ENCODE data around the gene GPLD1. TPM values are rescaled to one million over a fixed set of nuclear protein-coding genes. Genes with fewer than 3 reads are reported as not detected.

The GPLD1 gene
- total and polyA plus RNA-seq, 9 of the 15 experiments (the other 6 are each of a cell fraction or from before 2014, with no cell fraction given) = 0.11 to 1.3 (median 0.82) TPM

GRCh38 chr6:24402697-24403500, 86.5 kb downstream of the GPLD1 start, which contains the start of gene MRS2 (continued):
- TF ChIP-seq AFF4 (CRISPR knock-in tag; IDR thresholded peaks at IDR 0.05) (no peak), ZNF436 (CRISPR knock-in tag; IDR thresholded peaks at IDR 0.05) (no peak), SP1 (CRISPR knock-in tag; IDR thresholded peaks at IDR 0.05) (peak; percentile 48; the same call in 1 of the 2 replicates), BCL6 (CRISPR knock-in tag; IDR thresholded peaks at IDR 0.05) (no peak), HNRNPL (IDR thresholded peaks at IDR 0.05; ENCODE audit: low read depth, low read length) (peak; percentile 51; the same call in 1 of the 2 replicates), SOX6 (IDR thresholded peaks at IDR 0.05) (peak; percentile 16; the same call in 1 of the 2 replicates), HDAC1 (IDR thresholded peaks at IDR 0.05) (peak in 1 of 2 experiments; percentile 82; a peak in 2 of 4 replicates), TEAD4 (IDR thresholded peaks at IDR 0.05; ENCODE audit: low read length) (no peak), TEAD4 (CRISPR knock-in tag; IDR thresholded peaks at IDR 0.05; ENCODE audit: borderline replicate concordance) (peak; percentile 88; the same call in 1 of the 2 replicates), NCOR1 (IDR thresholded peaks at IDR 0.05) (no peak), CTBP1 (IDR thresholded peaks at IDR 0.05; ENCODE audit: borderline replicate concordance) (peak; percentile 67; the same call in 1 of the 2 replicates), E2F4 (CRISPR knock-in tag; IDR thresholded peaks at IDR 0.05; ENCODE audit: low read depth) (peak; percentile 65), ZNF41 (CRISPR knock-in tag; conservative IDR thresholded peaks at IDR 0.05) (no peak), ATF7 (IDR thresholded peaks at IDR 0.05) (peak; percentile 42; the same call in 1 of the 2 replicates), RB1 (IDR thresholded peaks at IDR 0.05; ENCODE audit: low read depth) (peak; percentile 52), ZBTB5 (IDR thresholded peaks at IDR 0.05) (no peak), CBX3 (IDR thresholded peaks at IDR 0.05; ENCODE audit: borderline replicate concordance in 1 of 2, low read length in 2 of 2) (peak in 1 of 2 experiments; percentile 58; a peak in 1 of 3 replicates), KDM4B (IDR thresholded peaks at IDR 0.05; ENCODE audit: borderline replicate concordance in 2 of 2, low read depth in 1 of 2) (peak in 1 of 2 experiments; percentile 68; a peak in 2 of 4 replicates), HCFC1 (IDR thresholded peaks at IDR 0.05; ENCODE audit: low read depth, low read length) (peak; percentile 40; the same call in 1 of the 2 replicates), HLTF (IDR thresholded peaks at IDR 0.05) (0 out of 2 replicates have a peak, but pooled peaks have one; percentile 53), EHMT2 (IDR thresholded peaks at IDR 0.05) (peak; percentile 32; the same call in 1 of the 2 replicates), BACH1 (tag; IDR thresholded peaks at IDR 0.05) (no peak), SIN3B (IDR thresholded peaks at IDR 0.05; ENCODE audit: low read depth) (peak; percentile 59; the same call in 1 of the 2 replicates)
